WTC11 (cell line): ENCODE results near the gene SLC4A9.

ENCODE experiments used
- TF ChIP-seq, protein P1 (sequence below): fragments of 200-600 bp; IDR thresholded peaks from 2 replicates; pipeline ENCODE4 v1.8.0; 2022; ENCODE audit warnings: antibody characterized with exemption
- TF ChIP-seq, protein P2 (sequence below): sonication (generic); formaldehyde crosslinking; IDR thresholded peaks from 2 replicates; pipeline ENCODE4 v1.8.1; 2022; ENCODE audit warnings: low read depth, missing genetic modification reagents, borderline replicate concordance

DNA sequence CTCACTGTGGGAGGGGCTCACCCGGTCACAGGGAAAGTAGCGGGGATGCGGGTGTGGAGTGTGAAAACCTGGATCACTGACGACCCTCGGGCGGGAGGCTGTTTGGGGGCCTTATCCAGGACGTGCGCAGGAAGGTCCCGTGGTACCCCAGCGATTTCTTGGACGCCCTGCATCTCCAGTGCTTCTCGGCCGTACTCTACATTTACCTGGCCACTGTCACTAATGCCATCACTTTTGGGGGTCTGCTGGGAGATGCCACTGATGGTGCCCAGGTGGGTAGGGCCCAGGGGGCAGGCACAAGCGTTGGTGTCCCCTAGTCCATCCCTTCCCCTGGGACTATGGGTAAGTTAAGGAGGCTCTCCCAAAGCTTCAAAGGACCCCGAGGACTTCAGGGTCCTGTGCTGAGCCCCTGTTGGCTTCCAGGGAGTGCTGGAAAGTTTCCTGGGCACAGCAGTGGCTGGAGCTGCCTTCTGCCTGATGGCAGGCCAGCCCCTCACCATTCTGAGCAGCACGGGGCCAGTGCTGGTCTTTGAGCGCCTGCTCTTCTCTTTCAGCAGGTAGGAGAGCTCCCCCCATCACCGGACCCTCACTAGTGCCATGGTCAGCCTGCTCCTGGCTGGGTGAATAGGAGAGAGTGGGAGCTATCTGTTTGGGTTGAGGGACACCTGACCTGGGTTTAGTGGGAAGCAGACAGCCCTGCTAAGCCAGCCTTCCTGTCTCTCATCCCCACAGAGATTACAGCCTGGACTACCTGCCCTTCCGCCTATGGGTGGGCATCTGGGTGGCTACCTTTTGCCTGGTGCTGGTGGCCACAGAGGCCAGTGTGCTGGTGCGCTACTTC, 3.9 kb downstream of the SLC4A9 start:
- TF ChIP-seq, protein P1, sequence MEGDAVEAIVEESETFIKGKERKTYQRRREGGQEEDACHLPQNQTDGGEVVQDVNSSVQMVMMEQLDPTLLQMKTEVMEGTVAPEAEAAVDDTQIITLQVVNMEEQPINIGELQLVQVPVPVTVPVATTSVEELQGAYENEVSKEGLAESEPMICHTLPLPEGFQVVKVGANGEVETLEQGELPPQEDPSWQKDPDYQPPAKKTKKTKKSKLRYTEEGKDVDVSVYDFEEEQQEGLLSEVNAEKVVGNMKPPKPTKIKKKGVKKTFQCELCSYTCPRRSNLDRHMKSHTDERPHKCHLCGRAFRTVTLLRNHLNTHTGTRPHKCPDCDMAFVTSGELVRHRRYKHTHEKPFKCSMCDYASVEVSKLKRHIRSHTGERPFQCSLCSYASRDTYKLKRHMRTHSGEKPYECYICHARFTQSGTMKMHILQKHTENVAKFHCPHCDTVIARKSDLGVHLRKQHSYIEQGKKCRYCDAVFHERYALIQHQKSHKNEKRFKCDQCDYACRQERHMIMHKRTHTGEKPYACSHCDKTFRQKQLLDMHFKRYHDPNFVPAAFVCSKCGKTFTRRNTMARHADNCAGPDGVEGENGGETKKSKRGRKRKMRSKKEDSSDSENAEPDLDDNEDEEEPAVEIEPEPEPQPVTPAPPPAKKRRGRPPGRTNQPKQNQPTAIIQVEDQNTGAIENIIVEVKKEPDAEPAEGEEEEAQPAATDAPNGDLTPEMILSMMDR: no peak
- TF ChIP-seq, protein P2, sequence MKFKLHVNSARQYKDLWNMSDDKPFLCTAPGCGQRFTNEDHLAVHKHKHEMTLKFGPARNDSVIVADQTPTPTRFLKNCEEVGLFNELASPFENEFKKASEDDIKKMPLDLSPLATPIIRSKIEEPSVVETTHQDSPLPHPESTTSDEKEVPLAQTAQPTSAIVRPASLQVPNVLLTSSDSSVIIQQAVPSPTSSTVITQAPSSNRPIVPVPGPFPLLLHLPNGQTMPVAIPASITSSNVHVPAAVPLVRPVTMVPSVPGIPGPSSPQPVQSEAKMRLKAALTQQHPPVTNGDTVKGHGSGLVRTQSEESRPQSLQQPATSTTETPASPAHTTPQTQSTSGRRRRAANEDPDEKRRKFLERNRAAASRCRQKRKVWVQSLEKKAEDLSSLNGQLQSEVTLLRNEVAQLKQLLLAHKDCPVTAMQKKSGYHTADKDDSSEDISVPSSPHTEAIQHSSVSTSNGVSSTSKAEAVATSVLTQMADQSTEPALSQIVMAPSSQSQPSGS (CRISPR knock-in tag): no peak
